Iris pigment epithelial cell (primary cell): ENCODE data around the gene CENPF.
"Not testable (repeated sequence)": the region's sequence is repeated elsewhere in the genome, so short reads cannot be mapped to it uniquely, and the experiment has no call there.

Source experiments
- DNase-seq: peaks from one replicate; pipeline ENCODE4 v3.0.0-alpha.2; 2011; ENCODE audit warnings: low read depth

Gene CENPF

GRCh38 chr1:214583113-214583512, 19.9 kb upstream of the CENPF start:
- DNase-seq = no peak

- DNase-seq = no peak
These were observed 19.0 kb upstream of the CENPF start for GRCh38 chr1:214583824-214584554.

DNA sequence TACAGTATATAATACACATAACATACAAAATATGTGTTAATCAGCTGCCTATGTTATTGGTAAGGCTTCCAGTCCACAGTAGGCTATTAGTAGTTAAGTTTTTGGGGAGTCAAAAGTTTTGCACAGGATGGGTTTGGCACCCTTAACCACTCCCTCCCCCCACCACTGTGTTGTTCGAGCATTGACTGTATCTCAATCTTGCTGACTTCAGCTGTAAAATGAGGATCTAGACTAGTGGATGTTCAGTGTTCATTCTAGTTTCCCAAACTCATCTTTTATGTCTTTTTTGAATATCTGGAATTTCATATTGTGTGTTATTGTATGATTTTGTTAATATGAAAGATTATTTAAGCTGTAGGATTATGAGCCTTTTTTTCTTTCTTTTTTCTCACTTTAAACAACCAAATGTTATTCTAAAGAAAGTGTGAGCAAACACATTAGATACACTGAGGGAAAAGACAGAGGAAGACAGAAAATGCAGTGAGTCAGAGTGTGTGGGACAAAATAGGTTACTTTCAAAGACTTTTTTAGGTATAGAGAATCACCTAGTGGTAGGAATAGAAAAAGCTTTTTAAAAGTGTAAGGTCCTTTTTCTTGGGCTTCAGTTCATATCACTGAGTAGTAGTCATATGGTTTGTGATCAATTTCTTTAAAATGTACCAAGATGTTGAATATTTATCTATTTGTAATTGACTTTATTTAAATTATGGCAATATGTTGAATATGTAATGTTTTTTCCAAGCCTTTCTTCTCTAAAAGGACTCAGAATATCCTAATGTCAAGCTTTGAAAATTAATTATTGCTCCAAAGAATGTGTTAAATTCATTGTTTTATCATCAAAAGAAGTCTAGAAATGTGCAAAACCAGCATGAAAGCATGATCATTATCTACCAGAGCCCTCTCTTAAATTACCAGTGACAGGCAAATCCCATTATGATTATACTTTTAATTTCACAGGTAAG, 17.9 kb upstream of the CENPF start:
- DNase-seq = peak; percentile 80

DNA sequence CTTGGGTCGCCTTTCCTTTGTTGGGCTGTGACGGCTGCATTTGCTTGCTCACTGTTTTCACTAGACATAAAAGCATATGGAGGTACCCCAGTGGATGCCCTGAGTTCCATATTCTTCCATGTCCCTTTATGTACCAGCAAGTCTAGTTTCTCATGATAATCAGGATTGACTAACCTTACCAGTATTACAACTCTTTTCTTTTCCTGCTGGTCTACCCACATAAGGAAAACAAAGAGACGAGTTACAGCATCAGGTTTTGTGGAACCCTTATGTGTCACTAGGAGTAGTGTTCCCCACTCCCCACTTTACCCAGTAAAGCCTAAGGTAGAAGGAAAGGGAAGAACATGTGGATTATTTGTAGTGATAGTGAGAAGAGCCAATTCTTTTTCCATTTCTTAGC, 16.4 kb upstream of the CENPF start:
- no peak for DNase-seq

GRCh38 chr1:214587165-214587564, 15.8 kb upstream of the CENPF start:
- DNase-seq = no peak

DNA sequence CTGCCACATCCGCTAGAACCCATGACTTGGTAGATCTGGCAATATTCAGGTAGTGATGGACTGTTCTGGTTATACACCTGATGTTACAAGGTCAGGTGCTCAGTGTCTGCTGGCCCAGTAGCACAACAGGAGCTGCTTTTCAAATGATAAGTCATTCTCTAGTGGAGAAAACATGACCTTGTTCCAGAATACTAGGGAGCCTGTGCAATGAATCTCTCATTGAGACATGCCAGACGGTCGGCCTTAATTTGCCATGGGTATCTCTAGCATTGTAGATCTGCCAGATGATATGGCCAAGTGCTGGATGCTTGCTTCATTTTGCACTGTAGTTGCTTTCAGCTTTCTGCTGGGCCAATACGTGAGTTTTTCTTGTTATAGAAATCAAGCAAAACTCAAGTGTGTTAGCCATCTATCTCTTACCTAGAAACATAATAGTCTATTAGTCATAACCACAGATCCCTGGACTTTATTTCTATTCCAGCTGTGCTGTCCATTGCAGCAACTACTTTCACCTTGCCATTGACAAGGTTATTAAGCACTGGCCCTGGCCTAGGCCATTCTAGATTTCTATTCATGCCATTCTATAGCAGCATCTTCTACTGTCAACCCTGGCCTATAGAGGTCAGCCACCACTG, 13.9 kb upstream of the CENPF start:
- DNase-seq = no peak

DNA sequence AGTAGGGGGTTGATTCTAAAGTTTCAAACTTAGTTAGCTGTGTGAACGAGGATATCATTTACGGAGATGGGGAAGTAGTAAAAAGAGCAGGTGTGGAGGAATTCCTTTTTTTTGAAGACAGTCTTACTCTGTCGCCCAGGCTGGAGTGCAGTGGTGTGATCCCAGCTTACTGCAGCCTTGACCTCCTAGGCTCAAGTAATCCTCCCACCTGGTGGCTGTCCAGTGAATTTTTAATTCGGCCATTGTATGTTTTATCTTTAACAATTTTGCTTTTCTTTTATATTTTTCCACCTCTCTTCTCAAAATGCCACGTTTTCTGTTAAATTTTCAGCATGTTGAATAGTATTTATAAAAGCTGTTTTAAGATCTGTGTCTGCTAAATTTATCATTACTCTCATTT, 12.3 kb upstream of the CENPF start:
- no peak for DNase-seq

DNA sequence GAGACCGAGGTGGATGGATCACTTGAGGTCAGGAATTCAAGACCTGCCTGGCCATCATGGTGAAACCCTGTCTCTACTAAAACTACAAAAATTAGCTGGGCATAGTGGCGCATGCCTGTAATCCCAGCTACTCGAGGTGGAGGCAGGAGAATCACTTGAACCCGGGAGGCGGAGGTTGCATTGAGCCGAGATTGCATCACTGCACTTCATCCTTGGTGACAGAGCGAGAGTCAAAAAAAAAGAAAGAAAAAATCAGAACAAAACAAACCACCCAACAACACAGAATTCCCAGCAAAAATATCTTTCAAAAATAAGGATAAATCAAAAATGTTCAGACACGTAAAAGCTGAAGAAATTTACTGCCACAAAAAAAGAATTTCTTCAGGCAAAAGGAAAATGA, 11.1 kb upstream of the CENPF start:
- DNase-seq = not testable (repeated sequence)

GRCh38 chr1:214593158-214593557, 9.8 kb upstream of the CENPF start:
- no peak for DNase-seq

DNA sequence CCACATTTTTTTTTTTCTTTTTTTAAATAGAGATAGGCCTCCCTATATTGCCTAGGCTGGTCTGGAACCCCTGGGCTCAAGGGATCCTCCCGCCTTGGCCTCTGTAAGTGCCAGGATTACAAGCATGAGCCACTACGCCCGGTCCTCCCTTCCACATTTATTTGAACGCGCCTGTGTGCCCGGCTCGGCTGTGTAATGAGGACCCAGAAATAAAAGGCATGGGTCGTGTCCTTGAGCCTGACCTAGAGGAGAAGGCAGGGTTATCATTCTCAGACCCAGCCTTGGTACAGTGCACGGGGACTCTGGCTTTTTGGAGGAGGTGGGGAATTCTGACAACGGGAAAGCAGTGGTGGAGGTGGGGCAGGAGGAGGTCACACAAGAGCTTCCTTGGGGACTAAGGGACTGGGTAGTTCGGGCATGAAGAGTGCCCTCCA, 841 bp downstream of the CENPF start:
- DNase-seq = no peak

DNA sequence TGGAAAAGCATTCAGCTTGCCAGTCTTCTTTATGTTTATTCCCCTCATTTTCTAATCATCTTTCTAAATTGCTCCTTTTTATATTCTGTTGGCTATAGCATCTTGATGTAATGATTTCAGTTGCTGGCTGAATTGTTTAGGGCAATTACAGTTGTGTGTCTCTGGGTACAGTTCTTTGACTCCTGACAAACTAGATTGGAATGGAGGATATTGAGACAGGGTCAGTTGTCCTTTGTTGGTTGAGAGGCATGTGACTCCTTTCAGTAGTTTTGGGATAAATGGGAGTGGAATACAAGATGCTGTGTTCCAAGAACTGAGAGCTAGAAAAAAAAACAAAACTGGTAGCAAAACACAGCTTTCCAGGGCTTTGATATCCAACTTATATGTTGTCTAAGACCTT, 1.5 kb downstream of the CENPF start:
- DNase-seq = no peak

GRCh38 chr1:214605484-214605883, 2.5 kb downstream of the CENPF start:
- not testable (repeated sequence) for DNase-seq

DNA sequence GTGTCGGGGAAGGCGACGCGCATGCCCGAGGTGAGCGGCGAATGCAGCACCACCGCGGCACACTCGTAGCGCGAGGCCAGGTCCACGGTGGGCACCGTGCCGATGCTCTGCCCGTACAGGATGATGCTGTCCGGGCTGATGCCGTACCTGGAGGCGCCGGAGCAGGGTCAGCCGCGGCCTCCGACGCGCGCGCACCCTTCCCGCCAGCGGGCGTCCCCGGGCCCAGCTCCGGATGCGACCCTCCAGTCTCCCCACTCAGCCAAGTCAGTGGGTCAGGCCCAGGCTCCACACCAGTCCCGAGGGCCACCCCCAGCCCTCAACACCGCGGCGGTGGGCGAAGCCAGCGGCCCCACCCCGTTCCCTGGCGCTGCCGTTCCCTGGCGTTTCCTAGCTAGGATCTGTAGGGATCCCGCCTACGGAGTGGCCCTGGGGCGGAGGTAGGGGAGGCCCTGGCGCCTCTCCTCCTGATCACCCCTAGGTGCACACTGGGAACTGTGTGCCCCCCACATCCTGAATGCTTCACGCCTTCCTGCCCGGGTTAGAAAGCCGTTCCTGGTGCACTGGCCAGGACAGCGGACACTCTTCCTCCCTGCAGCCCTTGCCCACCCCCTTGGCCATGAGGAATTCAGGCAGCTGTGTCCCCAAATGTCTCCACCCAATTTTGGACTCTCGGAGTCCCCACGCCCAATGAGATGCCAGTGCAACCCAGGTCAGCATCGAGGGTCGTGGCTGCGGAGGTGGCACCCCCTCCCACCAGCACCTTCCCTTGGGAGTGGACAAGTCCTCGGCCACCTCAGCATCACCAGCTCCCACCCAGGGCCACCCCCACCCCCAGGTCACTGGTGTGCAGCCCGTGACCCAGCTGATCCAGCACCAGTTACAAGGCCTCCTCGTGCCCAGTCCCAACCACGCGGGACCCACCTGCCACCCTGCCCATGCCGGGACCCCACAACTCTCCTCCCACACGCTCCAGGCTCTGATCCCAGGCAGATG, 3.2 kb downstream of the CENPF start:
- not testable (repeated sequence) for DNase-seq

- DNase-seq = not testable (repeated sequence)
These were observed 4.7 kb downstream of the CENPF start for GRCh38 chr1:214607492-214608215.

- DNase-seq = not testable (repeated sequence)
These were observed 5.3 kb downstream of the CENPF start for GRCh38 chr1:214608216-214608783.

DNA sequence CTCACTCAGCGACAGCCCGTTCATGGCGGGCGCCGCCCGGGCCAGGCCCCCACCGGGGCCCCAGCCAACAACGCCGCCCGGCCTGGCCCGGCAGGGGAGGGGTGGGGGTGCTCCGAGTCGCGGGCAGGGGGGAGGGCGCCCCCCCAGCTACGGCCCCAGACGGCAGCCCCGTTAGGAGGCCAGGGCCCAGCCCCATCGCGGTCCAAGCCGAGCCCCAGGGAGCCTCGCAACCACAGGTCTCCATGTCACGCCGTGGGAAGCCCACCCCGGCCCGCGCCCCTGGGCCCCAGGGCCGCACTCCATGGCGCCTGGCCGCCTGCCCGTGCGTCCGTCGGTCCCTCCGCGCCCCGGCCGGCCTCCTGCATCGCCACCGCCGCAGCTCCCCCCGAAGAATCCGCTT, 5.8 kb downstream of the CENPF start:
- not testable (repeated sequence) for DNase-seq

GRCh38 chr1:214609692-214610091, 6.7 kb downstream of the CENPF start:
- DNase-seq = no peak

- not testable (repeated sequence) for DNase-seq
These were observed 7.1 kb downstream of the CENPF start for GRCh38 chr1:214610136-214610535.

DNA sequence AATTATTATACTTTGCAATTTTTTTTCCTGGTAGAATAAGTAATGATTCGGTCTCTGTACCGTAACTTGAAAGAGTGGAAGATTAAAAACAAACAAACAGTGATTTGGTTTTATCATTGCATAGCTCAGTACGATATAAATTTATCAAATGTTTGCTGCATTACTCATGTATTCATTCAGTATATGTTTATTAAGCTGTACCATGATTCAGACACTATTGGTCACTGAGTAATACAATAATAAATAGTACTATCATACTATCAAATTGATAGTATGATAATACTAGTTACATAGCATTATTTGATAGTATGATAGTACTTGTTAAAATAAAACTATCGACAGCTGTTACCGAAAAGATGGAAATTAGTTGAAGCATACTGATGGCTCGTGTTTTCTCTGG, 12.1 kb downstream of the CENPF start:
- peak; percentile 55 for DNase-seq

DNA sequence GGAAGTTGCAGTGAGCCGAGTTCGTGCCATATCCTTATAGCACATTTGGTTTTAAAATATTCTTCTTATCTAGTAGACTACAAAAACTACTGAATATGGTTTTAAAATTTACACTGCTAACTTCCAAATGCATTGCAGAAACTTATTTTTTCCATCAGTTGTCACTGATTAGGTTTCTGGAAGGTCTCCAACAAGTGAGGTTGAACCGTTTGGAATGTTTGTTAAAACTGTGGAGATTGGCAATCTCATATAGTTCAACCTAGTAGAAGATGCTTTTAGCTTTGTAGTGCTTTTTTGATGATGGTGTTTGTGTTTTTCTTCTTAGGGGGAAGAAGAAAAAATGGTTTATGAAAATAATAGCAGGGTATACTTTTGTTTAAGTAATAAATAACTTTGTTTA, 12.9 kb downstream of the CENPF start:
- peak; percentile 74 for DNase-seq
